NB4 (cell line): ENCODE data around the gene ORAI2.

Experiments
- MYC ChIP-seq: IDR thresholded peaks from 2 replicates; pipeline ENCODE4 v1.6.1; 2011; ENCODE audit warnings: low read depth, low read length
- TF ChIP-seq, protein P1 (sequence below): IDR thresholded peaks from one replicate; pipeline ENCODE4 v1.5.1; 2012; ENCODE audit warnings: low read depth, low read length

DNA sequence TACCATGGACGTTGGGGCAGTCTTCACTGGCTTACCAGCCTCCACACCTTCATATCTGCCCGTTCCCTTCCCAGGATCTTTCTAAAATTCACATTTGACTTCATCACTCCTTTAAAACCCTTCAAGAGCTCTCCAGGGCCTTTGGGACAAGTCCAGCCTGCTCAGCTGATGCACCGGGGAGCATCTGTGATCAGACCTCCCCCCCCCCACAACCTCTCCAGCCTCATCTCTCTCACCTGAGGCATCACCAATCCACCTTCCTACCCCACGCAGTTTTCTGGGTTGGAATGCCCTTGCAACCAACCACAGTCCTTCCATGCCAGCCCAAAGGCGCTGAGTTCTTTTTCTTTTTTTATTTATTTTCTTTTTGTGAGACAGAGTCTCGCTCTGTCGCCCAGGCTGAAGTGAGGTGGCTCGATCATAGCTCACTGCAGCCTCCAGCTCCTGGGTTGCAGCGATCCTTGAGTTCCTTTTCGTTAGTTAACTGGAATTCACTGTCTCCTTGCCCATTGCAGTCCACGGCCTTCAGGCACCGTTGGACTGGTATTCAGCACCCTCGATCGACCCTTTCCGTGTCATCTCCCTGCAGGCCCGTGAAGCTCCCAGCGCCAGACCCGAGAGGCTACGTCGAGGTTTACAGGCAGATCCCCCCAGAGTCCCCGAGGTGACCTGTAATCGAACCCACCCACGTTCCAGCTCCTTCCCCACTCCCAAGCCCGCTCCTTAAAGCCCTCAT is 30.6 kb downstream of the ORAI2 start:
- TF ChIP-seq, protein P1, sequence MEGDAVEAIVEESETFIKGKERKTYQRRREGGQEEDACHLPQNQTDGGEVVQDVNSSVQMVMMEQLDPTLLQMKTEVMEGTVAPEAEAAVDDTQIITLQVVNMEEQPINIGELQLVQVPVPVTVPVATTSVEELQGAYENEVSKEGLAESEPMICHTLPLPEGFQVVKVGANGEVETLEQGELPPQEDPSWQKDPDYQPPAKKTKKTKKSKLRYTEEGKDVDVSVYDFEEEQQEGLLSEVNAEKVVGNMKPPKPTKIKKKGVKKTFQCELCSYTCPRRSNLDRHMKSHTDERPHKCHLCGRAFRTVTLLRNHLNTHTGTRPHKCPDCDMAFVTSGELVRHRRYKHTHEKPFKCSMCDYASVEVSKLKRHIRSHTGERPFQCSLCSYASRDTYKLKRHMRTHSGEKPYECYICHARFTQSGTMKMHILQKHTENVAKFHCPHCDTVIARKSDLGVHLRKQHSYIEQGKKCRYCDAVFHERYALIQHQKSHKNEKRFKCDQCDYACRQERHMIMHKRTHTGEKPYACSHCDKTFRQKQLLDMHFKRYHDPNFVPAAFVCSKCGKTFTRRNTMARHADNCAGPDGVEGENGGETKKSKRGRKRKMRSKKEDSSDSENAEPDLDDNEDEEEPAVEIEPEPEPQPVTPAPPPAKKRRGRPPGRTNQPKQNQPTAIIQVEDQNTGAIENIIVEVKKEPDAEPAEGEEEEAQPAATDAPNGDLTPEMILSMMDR = no peak
- no peak for TF ChIP-seq MYC
